Measurements from ENCODE around the gene ENAM. TPM values are rescaled to one million over a fixed set of nuclear protein-coding genes. Genes with fewer than 3 reads are reported as not detected.

The ENAM gene
- total RNA-seq, 2 experiments from 2014 or later = not detected

- Mint-ChIP-seq H3K27me3 (no peaks in the 10 kb centered on the region), H3K9me3 (ENCODE audit: low read depth) (no peaks in the 10 kb centered on the region), H3K4me1 (no peaks in the 10 kb centered on the region), H3K4me3 (no peak overlapping the region), H3K36me3 (ENCODE audit: low read depth) (no peaks in the 10 kb centered on the region), H3K27ac (no peak overlapping the region)
- ChIA-PET CTCF (interaction anchor here (0.9 to 1.9 kb wide), 5 partner anchors 10 to 1702 kb away, joined by 3 to 6 read pairs (median 3); no protein-coding TSS in a partner anchor), POLR2A (no interaction called here)
- intact Hi-C loops (cut with DNase I, micrococcal nuclease) = loop anchor here (5.0 kb wide), 4 partner anchors 408 to 1698 kb away; no protein-coding TSS in a partner anchor
- ATAC-seq (peak; percentile 33), DNase-seq (no peak)
These were observed 24.7 kb upstream of the ENAM start for GRCh38 chr4:70603856-70604255.

DNA sequence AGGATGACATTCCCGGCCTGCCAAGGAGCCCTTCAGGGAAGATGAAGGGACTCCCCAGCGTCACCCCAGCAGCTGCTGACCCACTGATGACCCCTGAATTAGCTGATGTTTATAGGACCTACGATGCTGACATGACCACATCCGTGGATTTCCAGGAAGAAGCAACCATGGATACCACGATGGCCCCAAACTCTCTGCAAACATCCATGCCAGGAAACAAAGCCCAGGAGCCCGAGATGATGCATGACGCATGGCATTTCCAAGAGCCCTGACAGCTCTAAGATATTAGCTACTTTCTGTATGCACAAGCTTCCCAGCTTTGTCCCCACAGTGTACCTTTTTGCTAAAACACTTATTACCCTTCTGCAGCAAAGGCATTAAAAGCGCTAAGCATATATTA, 22.1 kb upstream of the ENAM start:
- Mint-ChIP-seq H3K9me3 (ENCODE audit: low read depth) (no peaks in the 10 kb centered on the region), H3K27me3 (no peaks in the 10 kb centered on the region), H3K27ac (no peak overlapping the region), H3K4me1 (no peaks in the 10 kb centered on the region), H3K4me3 (no peak overlapping the region), H3K36me3 (ENCODE audit: low read depth) (no peaks in the 10 kb centered on the region)
- ATAC-seq (no peak), DNase-seq (no peak)
- intact Hi-C loops (cut with DNase I, micrococcal nuclease) = no loop called here
- POLR2A ChIA-PET = no interaction called here
- CTCF ChIA-PET = interaction anchor here (0.9 to 1.7 kb wide), 2 partner anchors 9 to 12 kb away, joined by 4 to 6 read pairs; no protein-coding TSS in a partner anchor

DNA sequence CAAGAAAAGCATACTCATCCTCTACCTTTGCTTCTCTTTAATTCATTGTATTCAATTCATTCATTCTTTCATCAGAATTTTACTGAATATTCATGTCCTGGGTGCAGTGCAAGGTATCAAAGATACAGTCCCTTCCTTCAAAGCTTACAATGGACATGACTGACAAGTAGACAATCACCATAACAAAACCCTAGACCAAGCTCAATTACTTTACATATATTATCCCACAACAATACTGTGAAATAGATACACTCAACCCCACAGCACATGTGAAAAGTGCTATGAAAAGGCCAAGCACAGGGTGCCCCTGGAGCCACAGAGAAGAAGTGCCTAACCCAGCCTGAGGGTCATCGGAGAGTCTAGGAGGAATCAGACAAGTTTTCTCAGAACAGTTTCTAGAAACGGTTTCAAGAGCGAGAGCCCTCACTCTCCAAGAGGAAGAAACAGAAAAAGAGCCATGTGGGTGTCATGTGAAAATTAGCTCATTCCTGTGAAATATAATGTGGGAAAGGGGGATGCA, 21.1 kb upstream of the ENAM start:
- intact Hi-C loops (cut with DNase I, micrococcal nuclease) = no loop called here
- ATAC-seq (no peak), DNase-seq (no peak)
- H3K27me3 Mint-ChIP-seq = no peaks in the 10 kb centered on the region
- H3K9me3 Mint-ChIP-seq (ENCODE audit: low read depth) = no peaks in the 10 kb centered on the region
- ChIA-PET CTCF (no interaction called here), POLR2A (no interaction called here)
- no peak overlapping the region for H3K4me3 Mint-ChIP-seq
- H3K4me1 Mint-ChIP-seq = no peaks in the 10 kb centered on the region
- no peak overlapping the region for H3K27ac Mint-ChIP-seq
- no peaks in the 10 kb centered on the region for H3K36me3 Mint-ChIP-seq (ENCODE audit: low read depth)

GRCh38 chr4:70608324-70608723, 20.2 kb upstream of the ENAM start:
- Mint-ChIP-seq H3K27ac (no peak overlapping the region), H3K9me3 (ENCODE audit: low read depth) (no peaks in the 10 kb centered on the region), H3K4me1 (peaks cover 6% of the 10 kb centered on the region), H3K36me3 (ENCODE audit: low read depth) (no peaks in the 10 kb centered on the region), H3K27me3 (no peaks in the 10 kb centered on the region), H3K4me3 (no peak overlapping the region)
- intact Hi-C loops (cut with DNase I, micrococcal nuclease) = no loop called here
- ChIA-PET CTCF (no interaction called here), POLR2A (no interaction called here)
- no peak for ATAC-seq
- no peak for DNase-seq

GRCh38 chr4:70613306-70614183, 15.0 kb upstream of the ENAM start:
- Mint-ChIP-seq H3K4me3 (no peak overlapping the region), H3K27ac (no peak overlapping the region), H3K27me3 (peaks cover 5% of the 10 kb centered on the region), H3K9me3 (ENCODE audit: low read depth) (no peaks in the 10 kb centered on the region), H3K36me3 (ENCODE audit: low read depth) (no peaks in the 10 kb centered on the region), H3K4me1 (peaks cover 16% of the 10 kb centered on the region)
- ChIA-PET POLR2A (no interaction called here), CTCF (interaction anchor here (0.7 to 1.9 kb wide), 2 partner anchors 10 to 12 kb away, joined by 3 to 6 read pairs; no protein-coding TSS in a partner anchor)
- intact Hi-C loops (cut with DNase I, micrococcal nuclease) = no loop called here
- no peak for DNase-seq
- peak; percentile 26 for ATAC-seq

- peaks cover 5% of the 10 kb centered on the region for H3K27me3 Mint-ChIP-seq
- ChIA-PET CTCF (interaction anchor here (0.8 to 1.9 kb wide), 2 partner anchors 11 to 13 kb away, joined by 3 to 6 read pairs; no protein-coding TSS in a partner anchor), POLR2A (interaction anchor here (0.6 kb wide), 1 partner anchor 19 kb away, joined by 3 read pairs; no protein-coding TSS in a partner anchor)
- H3K4me3 Mint-ChIP-seq = no peak overlapping the region
- DNase-seq (no peak), ATAC-seq (no peak)
- H3K9me3 Mint-ChIP-seq (ENCODE audit: low read depth) = no peaks in the 10 kb centered on the region
- H3K4me1 Mint-ChIP-seq = peaks cover 16% of the 10 kb centered on the region
- intact Hi-C loops (cut with DNase I, micrococcal nuclease) = no loop called here
- no peaks in the 10 kb centered on the region for H3K36me3 Mint-ChIP-seq (ENCODE audit: low read depth)
- no peak overlapping the region for H3K27ac Mint-ChIP-seq
These were observed 14.4 kb upstream of the ENAM start for GRCh38 chr4:70614184-70614555.

GRCh38 chr4:70619288-70619687, 9.3 kb upstream of the ENAM start:
- ATAC-seq (peak; percentile 73), DNase-seq (no peak)
- no peaks in the 10 kb centered on the region for H3K9me3 Mint-ChIP-seq (ENCODE audit: low read depth)
- ChIA-PET POLR2A (no interaction called here), CTCF (no interaction called here)
- no peaks in the 10 kb centered on the region for H3K36me3 Mint-ChIP-seq (ENCODE audit: low read depth)
- no peak overlapping the region for H3K27ac Mint-ChIP-seq
- H3K27me3 Mint-ChIP-seq = peaks cover under 1% of the 10 kb centered on the region
- H3K4me3 Mint-ChIP-seq = no peak overlapping the region
- H3K4me1 Mint-ChIP-seq = peaks cover 3% of the 10 kb centered on the region
- intact Hi-C loops (cut with DNase I, micrococcal nuclease) = loop anchor here in 1 of 2 experiments (5.0 kb wide), 1 partner anchor 68 kb away; the partner anchor contains the start of gene UTP3

GRCh38 chr4:70619778-70620177, 8.8 kb upstream of the ENAM start:
- no peaks in the 10 kb centered on the region for H3K9me3 Mint-ChIP-seq (ENCODE audit: low read depth)
- H3K27ac Mint-ChIP-seq = no peak overlapping the region
- ATAC-seq = peak; percentile 10
- DNase-seq = no peak
- no peaks in the 10 kb centered on the region for H3K27me3 Mint-ChIP-seq
- ChIA-PET POLR2A (no interaction called here), CTCF (no interaction called here)
- no peak overlapping the region for H3K4me3 Mint-ChIP-seq
- H3K4me1 Mint-ChIP-seq = peaks cover 2% of the 10 kb centered on the region
- intact Hi-C loops (cut with DNase I, micrococcal nuclease) = loop anchor here in 1 of 2 experiments (5.0 kb wide), 1 partner anchor 68 kb away; the partner anchor contains the start of gene UTP3
- H3K36me3 Mint-ChIP-seq (ENCODE audit: low read depth) = no peaks in the 10 kb centered on the region

- DNase-seq (peak; percentile 27), ATAC-seq (peak; percentile 59)
- Mint-ChIP-seq H3K27me3 (no peaks in the 10 kb centered on the region), H3K4me3 (no peak overlapping the region), H3K36me3 (ENCODE audit: low read depth) (no peaks in the 10 kb centered on the region), H3K9me3 (ENCODE audit: low read depth) (no peaks in the 10 kb centered on the region), H3K27ac (no peak overlapping the region), H3K4me1 (peaks cover 2% of the 10 kb centered on the region)
- ChIA-PET CTCF (no interaction called here), POLR2A (no interaction called here)
- intact Hi-C loops (cut with DNase I, micrococcal nuclease) = no loop called here
These were observed 5.2 kb upstream of the ENAM start for GRCh38 chr4:70623323-70623722.

DNA sequence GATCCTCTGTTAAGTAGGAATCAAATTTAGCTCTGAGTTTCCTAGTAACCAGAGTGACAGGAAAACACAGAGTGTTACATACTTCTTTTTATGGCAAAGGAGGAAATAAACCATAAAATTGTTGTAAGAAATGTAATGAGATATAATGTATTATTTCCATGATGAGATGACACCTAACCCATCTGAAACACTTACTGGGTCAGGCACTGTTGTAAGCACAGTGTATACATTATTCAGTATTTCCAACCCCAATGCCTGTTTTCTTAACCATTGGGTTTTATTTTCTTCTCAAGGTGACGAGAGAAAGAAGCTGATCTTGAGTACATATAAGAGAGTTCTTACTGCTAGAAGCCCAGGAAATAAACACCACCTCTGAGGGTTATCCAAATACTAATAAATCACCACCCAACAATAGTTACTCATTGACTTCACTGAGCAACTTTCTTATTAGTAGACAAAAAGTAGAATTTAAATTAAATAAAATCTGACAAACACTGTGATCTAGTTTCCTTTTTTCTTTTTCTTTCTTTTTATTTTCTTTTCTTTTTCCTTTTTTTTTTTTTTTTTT, 4.2 kb upstream of the ENAM start:
- Mint-ChIP-seq H3K4me1 (peaks cover 7% of the 10 kb centered on the region), H3K9me3 (ENCODE audit: low read depth) (no peaks in the 10 kb centered on the region), H3K27ac (no peak overlapping the region), H3K36me3 (ENCODE audit: low read depth) (no peaks in the 10 kb centered on the region), H3K27me3 (no peaks in the 10 kb centered on the region), H3K4me3 (no peak overlapping the region)
- ChIA-PET CTCF (interaction anchor here (0.6 to 1.3 kb wide), 2 partner anchors 23 to 104 kb away, joined by 3 to 4 read pairs; no protein-coding TSS in a partner anchor), POLR2A (no interaction called here)
- no peak for DNase-seq
- intact Hi-C loops (cut with DNase I, micrococcal nuclease) = no loop called here
- peak; percentile 55 for ATAC-seq

DNA sequence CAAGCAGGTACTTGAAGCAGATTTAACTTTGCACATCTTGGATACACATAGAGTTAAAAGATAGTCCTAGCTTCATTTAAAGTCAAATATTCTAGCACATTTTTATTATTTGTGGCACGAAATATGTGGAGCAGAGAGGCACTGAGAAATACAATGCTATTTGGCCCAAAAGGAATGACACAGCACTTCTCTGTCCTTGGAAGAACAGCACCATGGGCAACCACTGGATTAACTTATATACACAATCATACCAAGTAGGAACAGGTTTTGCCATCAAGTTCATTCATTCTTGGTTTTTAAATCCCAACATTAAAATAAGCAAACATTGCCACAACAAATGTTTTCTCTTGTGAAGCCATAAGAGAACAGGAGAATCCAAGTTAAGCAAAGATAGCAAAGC, 924 bp upstream of the ENAM start:
- intact Hi-C loops (cut with DNase I, micrococcal nuclease) = no loop called here
- Mint-ChIP-seq H3K27me3 (no peaks in the 10 kb centered on the region), H3K4me3 (no peak overlapping the region), H3K4me1 (peaks cover 10% of the 10 kb centered on the region), H3K9me3 (ENCODE audit: low read depth) (no peaks in the 10 kb centered on the region), H3K27ac (no peak overlapping the region), H3K36me3 (ENCODE audit: low read depth) (no peaks in the 10 kb centered on the region)
- ChIA-PET CTCF (interaction anchor here (1.8 kb wide), 1 partner anchor 25 kb away, joined by 6 read pairs; no protein-coding TSS in a partner anchor), POLR2A (no interaction called here)
- no peak for DNase-seq
- no peak for ATAC-seq

All from activated CD4-positive, alpha-beta T cell treated with anti-CD3 and anti-CD28 coated beads for 36 hours (primary cell).